ENCODE data around the gene SMIM22.
"Not testable (repeated sequence)": the region's sequence is repeated elsewhere in the genome, so short reads cannot be mapped to it uniquely, and the experiment has no call there.

Gene SMIM22

DNA sequence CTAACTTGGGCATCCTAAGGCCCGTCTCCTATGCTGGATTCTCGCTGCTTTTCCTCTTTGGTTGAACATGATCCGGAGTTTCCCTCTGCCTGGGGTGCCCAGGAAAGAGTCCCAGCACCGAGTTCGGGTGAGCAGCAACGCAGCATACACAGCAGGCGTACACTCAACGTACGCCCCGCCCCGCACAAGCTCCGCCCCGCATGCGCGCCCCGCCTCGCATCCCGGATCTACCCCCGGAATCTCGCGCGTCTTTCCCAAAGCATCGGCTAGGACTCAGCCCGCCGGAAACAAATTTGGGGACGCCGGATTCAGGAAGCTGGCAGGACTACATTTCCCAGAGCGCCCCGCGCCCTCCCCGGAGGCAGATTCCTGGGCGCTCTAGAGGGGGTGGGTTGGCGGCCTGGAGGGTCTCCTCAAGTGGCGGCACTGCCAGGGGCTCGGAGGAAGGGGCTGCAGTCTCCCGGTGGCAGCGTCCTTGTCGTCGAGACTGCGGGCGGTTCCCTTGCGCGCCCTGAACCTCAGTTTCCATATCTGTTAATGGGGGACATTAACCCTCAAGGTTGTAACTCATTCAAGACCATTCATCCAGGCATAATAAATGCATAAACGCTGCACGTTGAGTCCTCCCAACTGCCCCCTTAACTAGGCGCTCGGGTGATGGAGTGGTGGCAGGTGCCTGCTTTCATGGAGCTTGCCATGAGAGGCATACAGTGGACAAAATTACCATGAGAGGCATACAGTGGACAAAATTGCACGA is 26.4 kb upstream of the SMIM22 start:
- peak; percentile 93 for DNase-seq (ENCODE audit: low read depth)

DNA sequence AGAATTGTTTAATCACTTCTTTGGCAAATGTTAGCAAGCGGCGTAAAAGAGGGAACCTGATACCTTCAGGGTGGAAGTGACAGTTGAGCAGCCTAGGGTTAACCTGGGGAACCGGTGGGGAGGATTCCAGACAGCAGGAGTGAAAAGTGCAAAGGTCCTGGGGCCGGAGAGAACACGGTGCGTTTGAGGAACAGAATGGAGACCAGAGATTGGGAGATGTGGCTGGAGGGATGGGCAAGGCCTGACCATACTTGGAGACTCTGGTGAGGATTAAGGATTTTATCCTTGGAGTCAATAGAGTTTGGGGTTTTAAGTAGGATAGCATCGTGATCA is 25.9 kb upstream of the SMIM22 start:
- DNase-seq (ENCODE audit: low read depth), result no peak

DNA sequence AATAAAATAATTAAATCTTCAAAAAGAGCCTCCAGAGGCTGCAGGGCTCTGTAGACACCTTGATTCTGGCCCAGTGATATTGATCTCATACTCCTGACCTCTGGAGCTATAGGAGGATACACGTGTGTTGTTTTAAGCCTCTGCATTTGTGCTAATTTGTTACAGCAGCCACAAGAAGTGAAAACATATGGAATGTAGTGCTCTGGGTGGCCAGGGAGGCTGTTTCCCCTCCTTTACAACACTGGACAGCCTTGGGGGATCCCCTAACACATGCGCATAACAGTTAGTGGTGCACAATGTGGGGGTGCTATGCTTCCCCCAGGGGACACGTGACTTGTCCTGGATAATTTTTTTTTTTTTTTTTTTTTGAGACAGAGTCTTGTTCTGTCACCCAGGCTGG is 23.5 kb upstream of the SMIM22 start:
- DNase-seq (ENCODE audit: low read depth), result no peak

DNA sequence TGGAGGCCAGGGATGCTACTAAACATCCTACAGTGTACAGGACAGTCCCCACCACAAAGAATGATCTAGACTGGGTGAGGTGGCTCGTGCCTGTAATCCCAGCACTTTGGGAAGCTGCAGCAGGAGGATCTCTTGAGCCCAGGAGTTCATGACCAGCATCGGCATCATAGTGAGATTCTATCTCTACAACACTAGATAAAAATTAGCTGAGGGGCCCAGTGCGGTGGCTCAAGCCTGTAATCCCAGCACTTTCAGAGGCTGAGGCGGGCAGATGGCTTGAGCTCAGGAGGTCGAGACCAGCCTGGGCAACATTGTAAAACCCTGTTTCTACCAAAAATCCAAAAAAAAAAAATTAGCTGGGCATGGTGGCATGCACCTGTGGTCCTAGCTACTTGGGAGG is 22.8 kb upstream of the SMIM22 start:
- no peak for DNase-seq (ENCODE audit: low read depth)

DNA sequence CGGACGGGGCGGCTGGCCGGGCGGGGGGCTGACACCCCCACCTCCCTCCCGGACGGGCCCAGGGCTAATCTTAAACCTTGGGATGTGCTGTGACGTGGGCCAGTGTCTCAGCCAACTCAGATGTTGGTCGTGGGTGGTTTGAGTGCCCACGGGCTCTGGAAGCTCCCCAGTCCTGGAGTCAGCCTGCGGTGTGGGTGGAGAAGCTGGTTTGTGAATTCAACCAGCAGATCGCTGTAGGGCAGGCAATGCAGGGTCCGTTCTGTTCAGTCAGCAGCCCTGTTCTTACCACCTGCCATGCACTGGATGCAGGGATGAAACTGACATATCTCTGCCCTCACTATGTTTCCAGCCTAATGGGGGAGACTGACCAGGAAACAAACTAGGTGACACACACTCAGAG is 20.2 kb upstream of the SMIM22 start:
- DNase-seq (ENCODE audit: low read depth), result no peak

DNA sequence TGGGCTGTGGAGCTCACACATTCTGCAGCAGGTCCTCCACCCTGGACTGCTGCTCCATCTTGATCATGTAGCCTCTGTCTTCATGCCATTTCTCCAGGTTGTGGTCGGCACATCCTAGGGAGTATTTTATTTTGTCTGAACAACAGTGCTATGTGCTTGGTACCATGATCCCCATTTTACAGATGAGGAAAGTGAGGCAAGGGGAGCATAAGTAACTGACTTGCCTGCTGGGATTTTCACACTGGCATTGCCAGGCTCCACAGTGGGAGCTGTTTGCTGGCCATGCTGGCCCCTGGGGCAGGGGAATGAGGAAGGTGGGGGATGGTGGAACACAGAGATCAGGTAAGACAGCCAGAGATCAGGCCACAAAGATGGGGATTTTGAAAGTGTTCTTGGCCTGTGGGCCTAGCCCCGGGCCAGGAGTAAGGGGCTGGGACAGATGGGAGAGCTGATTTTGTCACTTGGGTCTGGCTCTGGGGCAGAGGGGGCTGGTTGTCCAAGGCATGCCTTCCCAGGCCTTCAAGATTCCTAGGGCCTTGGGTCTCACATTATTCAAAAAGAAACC is 18.9 kb upstream of the SMIM22 start:
- no peak for DNase-seq (ENCODE audit: low read depth)

DNA sequence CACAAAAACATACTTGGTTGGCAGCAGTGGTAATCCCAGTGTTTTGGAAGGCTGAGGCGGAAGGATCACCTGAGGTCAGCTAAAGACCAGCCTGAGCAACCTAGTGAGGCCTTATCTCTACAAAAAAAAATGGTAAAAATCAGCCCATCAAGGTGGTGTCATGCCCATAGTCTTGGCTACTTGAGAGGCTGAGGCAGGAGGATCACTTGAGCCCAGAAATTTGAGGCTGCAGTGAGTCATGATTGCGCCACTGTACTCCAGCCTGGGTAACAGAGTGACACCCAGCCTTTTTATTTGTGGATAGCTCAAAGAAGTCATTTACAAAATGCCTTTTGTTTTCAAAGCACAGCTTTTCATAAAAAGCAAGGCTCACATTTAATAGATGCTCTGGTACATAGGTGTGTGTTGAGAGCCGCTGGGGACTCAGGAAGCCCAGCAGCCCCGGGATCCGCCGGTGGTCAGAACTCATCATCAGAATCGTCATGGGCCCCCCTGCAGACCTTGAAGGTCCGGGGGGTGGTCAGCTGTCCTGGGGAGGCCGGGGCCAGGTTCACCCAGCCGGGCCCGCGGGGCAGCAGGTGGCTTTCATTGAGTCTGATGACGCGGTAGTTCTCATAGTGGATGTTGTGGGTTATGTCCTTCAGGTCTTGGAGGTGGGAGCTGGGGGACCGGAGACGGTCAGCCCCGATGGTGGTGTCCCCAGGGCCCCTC is 17.7 kb upstream of the SMIM22 start:
- DNase-seq (ENCODE audit: low read depth), result no peak

DNA sequence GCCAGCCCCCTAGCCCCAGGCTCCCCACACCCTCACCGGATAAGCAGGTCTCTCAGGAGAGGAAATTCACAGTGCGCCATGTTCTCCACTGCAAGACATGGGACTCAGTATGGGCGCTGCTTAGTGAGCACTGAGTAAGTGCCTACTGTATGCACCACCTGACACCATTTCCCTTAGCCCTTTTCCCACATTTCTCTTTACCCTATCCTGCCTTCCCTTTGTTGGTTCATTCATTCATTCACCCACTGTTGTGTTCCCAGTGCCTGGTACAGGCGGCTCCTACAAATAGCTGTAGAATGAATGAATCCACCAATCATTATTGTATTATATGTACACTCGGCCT is 17.1 kb upstream of the SMIM22 start:
- DNase-seq (ENCODE audit: low read depth), result no peak

DNA sequence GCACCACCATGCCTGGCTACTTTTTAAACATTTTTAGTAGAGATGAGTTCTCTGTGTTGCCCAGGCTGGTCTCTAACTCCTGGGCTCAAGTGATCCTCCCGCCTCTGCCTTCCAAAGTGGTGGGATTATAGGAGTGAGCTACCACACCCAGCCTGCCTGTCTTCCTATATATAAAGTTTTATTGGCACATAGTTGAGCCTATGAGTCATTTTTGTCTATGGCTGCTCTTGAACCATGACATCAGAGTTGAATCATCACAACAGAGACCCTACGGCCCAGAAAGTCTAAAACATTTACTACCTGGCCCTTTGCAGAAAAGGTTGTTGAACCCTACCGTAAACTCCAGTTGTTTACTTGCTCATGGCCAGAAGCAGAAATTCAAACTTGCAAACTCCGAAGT is 14.9 kb upstream of the SMIM22 start:
- no peak for DNase-seq (ENCODE audit: low read depth)

DNA sequence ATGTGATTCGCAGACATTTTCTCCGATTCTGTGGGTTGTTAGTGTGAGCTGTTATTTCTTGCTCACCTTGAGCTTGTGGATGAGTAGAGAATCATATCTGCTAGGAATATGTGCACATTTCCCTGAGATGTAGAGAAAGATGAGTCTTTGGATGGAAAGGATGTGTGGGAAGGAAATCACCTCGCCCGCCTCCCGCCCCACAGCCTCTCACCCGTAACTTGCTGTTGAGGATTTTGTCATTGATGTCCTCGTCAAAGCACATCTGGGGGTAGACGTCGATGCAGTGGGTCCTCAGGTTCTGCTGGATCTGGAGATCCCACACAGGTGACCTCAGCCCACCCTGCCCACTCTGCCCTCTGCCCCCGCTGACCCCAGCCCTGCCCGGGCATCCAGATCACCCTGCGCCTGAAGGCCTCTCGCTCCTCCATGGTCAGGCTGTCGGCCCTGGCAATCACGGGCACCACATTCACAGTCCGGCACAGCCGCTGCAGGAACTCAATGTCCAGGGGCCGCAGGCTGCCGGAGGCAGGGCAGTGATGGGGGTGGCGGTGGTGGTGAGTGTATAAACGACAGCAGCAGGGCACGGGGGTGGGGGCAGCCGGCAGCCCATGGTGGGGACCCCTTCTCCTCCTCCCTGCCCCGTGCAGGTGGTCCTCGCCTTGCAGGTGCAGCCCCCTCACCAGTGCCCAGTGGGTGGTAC is 11.8 kb upstream of the SMIM22 start:
- no peak for DNase-seq (ENCODE audit: low read depth)

DNA sequence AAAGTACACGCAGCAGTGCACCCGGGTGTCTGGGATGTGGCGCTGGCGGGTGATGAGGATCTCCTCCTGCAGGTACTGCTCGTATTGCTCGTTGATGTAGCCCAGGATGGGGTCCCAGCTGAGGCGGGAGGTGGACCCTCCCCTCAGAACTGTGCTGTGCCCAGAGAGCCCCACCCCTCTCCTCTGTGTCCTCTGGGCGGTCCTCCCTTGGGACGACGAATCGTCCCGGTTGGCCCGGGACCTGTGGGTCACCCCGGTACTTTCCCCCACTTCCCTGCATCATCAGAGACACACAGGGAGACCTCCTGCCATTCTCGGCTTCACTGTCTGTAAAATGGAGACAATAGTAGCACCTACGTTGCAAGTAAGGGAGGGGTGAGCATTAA is 11.2 kb upstream of the SMIM22 start:
- no peak for DNase-seq (ENCODE audit: low read depth)

DNA sequence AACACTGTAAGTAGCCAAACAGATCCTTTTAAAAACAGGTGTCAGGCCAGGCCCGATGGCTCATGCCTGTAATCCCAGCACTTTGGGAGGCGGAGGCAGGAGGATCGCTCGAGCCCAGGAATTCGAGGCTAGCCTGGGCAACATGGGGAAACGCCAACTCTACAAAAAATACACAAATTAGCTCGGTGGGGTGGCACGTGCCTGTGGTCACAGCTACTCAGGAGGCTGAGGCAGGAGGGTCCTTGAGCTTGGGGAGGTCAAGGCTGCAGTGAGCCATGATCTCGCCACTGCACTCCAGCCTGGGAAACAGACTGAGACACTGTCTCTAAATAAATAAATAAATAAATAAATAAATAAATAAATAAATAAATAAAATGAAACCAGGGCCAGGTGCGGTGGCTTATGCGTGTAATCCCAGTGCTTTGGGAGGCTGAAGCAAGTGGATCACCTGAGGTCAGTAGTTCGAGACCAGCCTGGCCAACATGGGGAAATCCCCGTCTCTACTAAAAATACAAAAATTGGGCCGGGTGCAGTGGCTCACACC is 10.7 kb upstream of the SMIM22 start:
- not testable (repeated sequence) for DNase-seq (ENCODE audit: low read depth)

DNA sequence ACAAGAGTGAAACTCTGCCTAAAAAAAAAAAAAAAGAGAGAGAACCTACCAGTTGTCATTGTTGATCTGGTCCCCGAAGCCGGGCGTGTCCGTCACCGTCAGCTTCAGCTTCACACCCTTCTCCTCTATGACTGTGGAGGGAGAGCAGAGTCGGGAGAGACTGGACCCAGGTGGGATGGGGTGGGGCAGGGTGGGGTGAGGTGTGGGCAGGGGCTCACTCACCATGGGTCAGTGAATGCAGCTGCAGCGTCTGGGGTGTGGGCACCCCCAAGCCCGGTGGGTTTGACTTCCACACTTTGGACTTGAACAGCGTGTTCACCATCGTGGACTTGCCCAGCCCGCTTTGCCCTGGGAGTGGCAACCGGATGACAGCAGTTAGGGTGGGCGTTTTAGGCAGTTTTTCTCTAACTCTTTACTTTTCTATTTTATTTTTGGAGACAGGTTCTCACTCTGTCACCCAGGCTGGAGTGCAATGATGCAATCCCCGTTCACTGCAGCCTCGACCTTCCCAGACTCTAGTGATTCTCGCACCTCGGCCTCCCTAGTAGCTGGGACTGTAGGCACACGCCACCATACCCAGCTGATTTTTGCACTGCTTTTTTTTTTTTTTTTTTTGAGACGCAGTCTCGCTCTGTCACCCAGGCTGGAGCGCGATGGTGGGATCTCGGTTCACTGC is 9.3 kb upstream of the SMIM22 start:
- DNase-seq (ENCODE audit: low read depth), result no peak

DNA sequence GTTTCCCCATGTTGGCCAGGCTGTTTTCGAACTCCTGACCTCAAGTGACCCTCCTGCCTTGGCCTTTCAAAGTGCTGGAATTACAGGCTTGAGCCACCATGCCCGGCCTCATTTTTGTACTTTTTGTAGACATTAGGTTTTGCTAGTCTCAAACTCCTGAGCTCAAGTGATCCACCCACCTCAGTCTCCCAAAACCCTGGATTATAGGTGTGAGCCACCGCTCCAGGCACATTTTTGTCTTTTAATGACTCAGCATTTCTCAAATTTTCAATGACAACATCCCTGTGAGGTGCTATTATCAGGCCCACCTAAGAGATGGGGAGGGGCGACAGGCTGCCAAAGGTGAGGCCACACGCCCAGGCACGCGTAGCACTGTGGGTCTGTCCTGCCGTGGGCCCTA is 8.1 kb upstream of the SMIM22 start:
- no peak for DNase-seq (ENCODE audit: low read depth)

DNA sequence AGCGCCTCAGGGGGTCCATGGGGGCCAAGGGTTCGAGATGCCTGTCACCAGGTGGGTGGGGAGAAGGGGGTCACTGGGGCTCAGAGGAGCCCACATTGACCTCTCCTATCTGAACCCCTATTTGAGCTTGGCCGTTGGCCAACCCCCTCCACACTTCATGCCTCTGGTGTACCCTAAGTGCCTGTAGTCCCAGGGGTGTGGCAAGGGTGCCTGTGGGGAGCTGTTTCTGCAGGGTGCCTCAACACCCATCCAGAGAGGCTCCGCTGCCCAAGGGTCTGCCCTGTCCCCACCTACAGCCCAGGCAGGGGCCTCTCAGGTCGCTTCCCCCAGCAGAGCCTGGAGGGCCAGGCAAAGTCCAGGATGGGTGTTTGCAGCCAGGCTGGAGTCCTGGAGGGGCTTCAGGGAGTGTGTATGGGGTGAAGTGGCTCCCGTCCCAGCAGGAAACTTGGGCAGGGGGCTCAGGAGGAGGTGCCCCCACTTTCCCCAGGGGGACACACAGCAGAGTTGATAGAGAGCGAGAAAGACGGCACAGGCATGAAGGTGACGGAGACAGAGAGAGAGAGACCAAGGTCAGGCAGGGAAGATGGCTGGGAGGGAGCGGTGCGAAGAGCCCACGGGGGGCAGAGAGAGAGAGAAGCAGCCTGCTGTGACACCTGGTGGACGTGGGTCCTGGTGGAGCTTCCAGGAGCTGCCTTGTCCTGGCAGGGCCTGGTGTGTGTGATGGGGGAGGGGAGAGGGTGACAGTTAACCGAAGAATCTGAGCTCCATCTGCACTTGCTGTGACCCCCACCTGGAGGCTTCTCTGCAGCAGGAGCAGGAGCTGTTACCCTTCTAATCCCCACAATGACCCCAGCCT is 7.3 kb upstream of the SMIM22 start, which contains the start of gene SEPTIN12:
SEPTIN12 (minus strand) TSS at position 719 of the 856 bp plus-strand sequence; CDS start at position 19, 700 bp downstream.
- DNase-seq (ENCODE audit: low read depth), result no peak

DNA sequence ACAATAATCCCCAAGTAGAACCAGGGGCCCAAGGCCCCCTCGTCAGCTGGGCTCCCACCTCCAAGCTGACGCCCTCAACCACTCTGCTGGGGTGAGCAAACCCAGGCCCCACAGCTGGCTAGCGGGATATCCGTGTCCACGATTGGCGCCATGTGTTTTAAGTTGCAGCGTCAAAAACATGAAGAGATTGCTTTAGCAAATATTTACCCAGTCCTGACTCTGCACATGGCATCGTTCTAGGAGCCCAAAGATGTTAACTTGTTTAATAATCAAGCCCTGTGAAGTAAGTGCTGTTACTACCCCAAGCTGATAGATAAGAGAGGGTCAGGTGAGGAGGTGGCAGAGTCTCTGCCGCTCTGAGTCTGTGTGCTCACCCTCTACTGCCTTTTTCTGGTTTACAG is 6.7 kb upstream of the SMIM22 start:
- DNase-seq (ENCODE audit: low read depth), result no peak

DNA sequence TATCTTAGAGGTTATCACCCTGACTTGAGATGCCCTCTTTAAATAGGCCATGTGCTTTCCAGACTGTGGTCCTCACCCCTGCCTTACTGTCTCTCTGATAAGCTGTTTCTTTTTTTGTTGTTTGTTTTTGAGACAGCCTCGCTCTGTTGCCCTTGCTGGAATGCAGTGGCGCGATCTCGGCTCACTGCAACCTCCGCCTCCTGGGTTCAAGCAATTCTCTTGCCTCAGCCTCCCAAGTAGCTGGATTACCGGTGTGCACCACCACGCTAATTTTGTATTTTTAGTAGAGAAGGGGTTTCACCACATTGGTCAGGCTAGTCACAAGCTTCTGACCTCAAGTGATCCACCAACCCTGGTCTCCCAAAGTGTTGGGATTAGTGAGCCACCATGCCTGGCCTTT is 6.3 kb upstream of the SMIM22 start:
- no peak for DNase-seq (ENCODE audit: low read depth)

DNA sequence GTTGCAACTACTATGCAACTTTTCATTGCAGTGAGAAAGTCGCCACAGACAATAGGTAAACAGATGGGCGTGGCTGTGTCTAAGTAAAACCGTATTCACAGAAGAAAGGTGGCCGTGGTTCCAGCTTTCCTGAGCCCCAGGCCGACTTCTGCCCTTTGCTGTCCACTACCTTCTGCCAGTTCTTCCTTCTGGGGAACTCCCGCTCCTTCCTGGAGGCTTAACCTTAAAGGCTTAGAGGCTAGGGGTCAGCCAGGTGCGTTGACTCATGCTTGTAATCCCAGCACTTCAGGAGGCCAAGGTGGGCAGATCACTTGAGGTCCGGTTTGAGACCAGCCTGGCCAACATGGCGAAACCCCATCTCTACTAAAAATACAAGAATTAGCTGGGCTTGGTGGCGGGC is 4.9 kb upstream of the SMIM22 start:
- no peak for DNase-seq (ENCODE audit: low read depth)

DNA sequence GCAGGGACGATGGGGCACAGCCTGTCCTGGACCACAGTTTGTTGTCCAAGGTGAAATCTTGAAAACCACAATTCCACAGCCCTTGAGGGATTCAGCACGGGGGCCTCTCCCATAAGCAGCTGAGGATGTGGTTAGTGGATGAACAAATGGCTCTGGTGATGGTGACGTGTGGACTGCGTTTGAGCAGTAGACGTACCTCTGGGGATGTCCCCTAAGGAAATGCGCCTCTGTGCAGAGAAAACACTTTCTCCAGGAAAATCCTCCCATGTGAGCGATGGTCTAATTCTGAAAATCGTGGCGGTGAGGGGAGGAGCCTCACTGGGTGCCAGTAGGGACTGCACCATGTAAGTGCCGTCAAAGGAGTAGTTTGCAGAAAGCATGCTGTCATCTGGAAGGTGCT is 4.3 kb upstream of the SMIM22 start:
- DNase-seq (ENCODE audit: low read depth), result no peak

DNA sequence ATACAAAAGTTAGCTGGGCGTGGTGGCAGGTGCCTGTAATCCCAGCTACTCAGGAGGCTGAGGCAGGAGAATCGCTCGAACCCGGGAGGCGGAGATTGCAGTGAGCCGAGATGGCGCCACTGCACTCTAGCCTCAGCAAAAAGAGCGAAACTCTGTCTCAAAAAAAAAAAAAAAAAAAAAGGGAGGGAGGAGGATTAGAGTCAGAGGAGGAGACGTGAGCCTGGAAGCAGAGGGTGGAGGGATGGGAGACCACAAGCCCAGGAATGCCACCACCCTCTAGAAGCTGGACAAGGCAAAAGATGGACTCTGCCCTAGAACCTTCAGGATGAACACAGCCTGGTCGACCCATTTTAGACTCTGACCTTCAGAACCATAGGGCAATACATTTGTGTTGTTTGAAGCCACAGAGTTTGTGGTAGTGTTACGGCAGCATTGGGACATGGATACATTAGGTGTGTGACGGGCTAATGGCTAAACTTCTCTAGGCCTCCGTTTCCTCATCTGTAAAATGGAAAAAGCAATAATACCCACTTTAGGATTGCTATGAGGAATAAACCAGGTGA is 2.1 kb upstream of the SMIM22 start:
- DNase-seq (ENCODE audit: low read depth), result no peak
